ENCODE data around the gene DENND2D.

DENND2D gene

GRCh38 chr1:111199881-111200801 is at the start of gene DENND2D:
TSS of gene DENND2D (minus strand) at chr1:111200646. CDS start at chr1:111200459, 187 bp downstream.
- no peak for TF ChIP-seq EGR1 (IDR thresholded peaks at IDR 0.05)
- TF ChIP-seq REST (IDR thresholded peaks at IDR 0.05; ENCODE audit: low read depth) = no peak
- no peak for TF ChIP-seq TAF1 (IDR thresholded peaks at IDR 0.05; ENCODE audit: low read depth)
- no peak for TF ChIP-seq TCF12 (IDR thresholded peaks at IDR 0.05; ENCODE audit: low read depth)
- no peak for TF ChIP-seq TEAD4 (IDR thresholded peaks at IDR 0.05)
- TF ChIP-seq NFIC (IDR thresholded peaks at IDR 0.05) = no peak
- no peak for TF ChIP-seq YY1 (IDR thresholded peaks at IDR 0.05; ENCODE audit: low read depth)
- no peak for TF ChIP-seq CEBPB (IDR thresholded peaks at IDR 0.05)
- TF ChIP-seq ZBTB7A (IDR thresholded peaks at IDR 0.05; ENCODE audit: low read depth) = no peak
- no peak for TF ChIP-seq RAD21 (IDR thresholded peaks at IDR 0.05; ENCODE audit: low read depth)
- TF ChIP-seq CREB1 (IDR thresholded peaks at IDR 0.05; ENCODE audit: low read depth) = no peak

- TF ChIP-seq RAD21 (IDR thresholded peaks at IDR 0.05; ENCODE audit: low read depth) (no peak), ZBTB7A (IDR thresholded peaks at IDR 0.05; ENCODE audit: low read depth) (no peak), EGR1 (IDR thresholded peaks at IDR 0.05) (no peak), USF1 (IDR thresholded peaks at IDR 0.05) (no peak), YY1 (IDR thresholded peaks at IDR 0.05; ENCODE audit: low read depth) (no peak), FOXM1 (IDR thresholded peaks at IDR 0.05; ENCODE audit: borderline replicate concordance, low read depth) (no peak), MAX (IDR thresholded peaks at IDR 0.05) (no peak), EP300 (IDR thresholded peaks at IDR 0.05; ENCODE audit: borderline replicate concordance) (no peak), TEAD4 (IDR thresholded peaks at IDR 0.05) (no peak), CREB1 (IDR thresholded peaks at IDR 0.05; ENCODE audit: low read depth) (no peak), TAF1 (IDR thresholded peaks at IDR 0.05; ENCODE audit: low read depth) (no peak), TCF12 (IDR thresholded peaks at IDR 0.05; ENCODE audit: low read depth) (no peak), NFIC (IDR thresholded peaks at IDR 0.05) (no peak), CEBPB (IDR thresholded peaks at IDR 0.05) (no peak)
Measured at GRCh38 chr1:111249960-111250359, 49.5 kb upstream of the DENND2D start.

- TF ChIP-seq EP300 (IDR thresholded peaks at IDR 0.05; ENCODE audit: borderline replicate concordance) (no peak), YY1 (IDR thresholded peaks at IDR 0.05; ENCODE audit: low read depth) (no peak), REST (IDR thresholded peaks at IDR 0.05; ENCODE audit: low read depth) (no peak), RAD21 (IDR thresholded peaks at IDR 0.05; ENCODE audit: low read depth) (no peak), TAF1 (IDR thresholded peaks at IDR 0.05; ENCODE audit: low read depth) (no peak)
Measured at GRCh38 chr1:111247125-111247838, 46.8 kb upstream of the DENND2D start.

GRCh38 chr1:111242805-111243523 is 42.5 kb upstream of the DENND2D start:
- TF ChIP-seq TCF12 (IDR thresholded peaks at IDR 0.05; ENCODE audit: low read depth) (no peak), CREB1 (IDR thresholded peaks at IDR 0.05; ENCODE audit: low read depth) (no peak), FOXM1 (IDR thresholded peaks at IDR 0.05; ENCODE audit: borderline replicate concordance, low read depth) (no peak), ZBTB7A (IDR thresholded peaks at IDR 0.05; ENCODE audit: low read depth) (no peak), MAX (IDR thresholded peaks at IDR 0.05) (no peak), EP300 (IDR thresholded peaks at IDR 0.05; ENCODE audit: borderline replicate concordance) (no peak), TEAD4 (IDR thresholded peaks at IDR 0.05) (no peak), REST (IDR thresholded peaks at IDR 0.05; ENCODE audit: low read depth) (no peak), USF1 (IDR thresholded peaks at IDR 0.05) (no peak)

Measured in Ishikawa (cell line).